H9 (cell line): Measurements from ENCODE around the gene CCDC92. TPM values are rescaled to one million over a fixed set of nuclear protein-coding genes. Genes with fewer than 3 reads are reported as not detected.

Experiments
- DNase-seq: peaks from one replicate; pipeline ENCODE4 v3.0.0-alpha.2; 2017
- H2AFZ ChIP-seq: one replicate; pipeline ENCODE4 v1.6.1; 2013; ENCODE audit warnings: mild to moderate bottlenecking, low read length, control low read depth, moderate library complexity
- H2AK5ac ChIP-seq: 2 replicates; pipeline ENCODE4 v1.6.1; 2013; ENCODE audit warnings: low read length, control low read depth, mixed read lengths; ENCODE audit not compliant: insufficient read length
- H2BK120ac ChIP-seq: one replicate; pipeline ENCODE4 v1.6.1; 2013; ENCODE audit warnings: low read depth, mild to moderate bottlenecking, low read length, control low read depth, inconsistent platforms; ENCODE audit not compliant: poor library complexity, severe bottlenecking
- H2BK12ac ChIP-seq: 2 replicates; pipeline ENCODE4 v1.6.1; 2013; ENCODE audit warnings: low read length, control low read depth, mixed read lengths, low read depth; ENCODE audit not compliant: insufficient read length
- H2BK15ac ChIP-seq: 2 replicates; pipeline ENCODE4 v1.6.1; 2013; ENCODE audit warnings: low read depth, low read length, control low read depth
- H2BK20ac ChIP-seq: one replicate; pipeline ENCODE4 v1.6.1; 2013; ENCODE audit warnings: low read depth, mild to moderate bottlenecking, low read length, control low read depth, inconsistent platforms; ENCODE audit not compliant: poor library complexity, severe bottlenecking
- H2BK5ac ChIP-seq: 2 replicates; pipeline ENCODE4 v1.6.1; 2013; ENCODE audit warnings: low read length, control low read depth, mixed read lengths; ENCODE audit not compliant: insufficient read length
- H3K14ac ChIP-seq: 2 replicates; pipeline ENCODE4 v1.6.1; 2013; ENCODE audit warnings: low read length, control low read depth; ENCODE audit not compliant: insufficient read depth
- H3K18ac ChIP-seq: 2 replicates; pipeline ENCODE4 v1.6.1; 2013; ENCODE audit warnings: low read depth, mild to moderate bottlenecking, mixed read lengths, low read length, control low read depth; ENCODE audit not compliant: insufficient read length
- H3K23ac ChIP-seq: 2 replicates; pipeline ENCODE4 v1.6.1; 2013; ENCODE audit warnings: low read length, control low read depth, mixed read lengths, low read depth; ENCODE audit not compliant: insufficient read length
- H3K23me2 ChIP-seq: 2 replicates; pipeline ENCODE4 v1.6.1; 2013; ENCODE audit warnings: low read depth, mild to moderate bottlenecking, mixed read lengths, low read length, control low read depth; ENCODE audit not compliant: insufficient read length, poor library complexity, severe bottlenecking
- H3K27ac ChIP-seq: 2 replicates; pipeline ENCODE4 v1.5.1; 2013; ENCODE audit warnings: low read length, control low read depth, mixed read lengths, low read depth; ENCODE audit not compliant: insufficient read length
- H3K27me3 ChIP-seq: 2 replicates; pipeline ENCODE4 v1.6.1; 2013; ENCODE audit warnings: low read length, control low read depth, inconsistent platforms; ENCODE audit not compliant: insufficient read depth
- H3K4ac ChIP-seq: 2 replicates; pipeline ENCODE4 v1.6.1; 2013; ENCODE audit warnings: low read depth, mild to moderate bottlenecking, control low read depth, inconsistent platforms, low read length, moderate library complexity
- H3K4me1 ChIP-seq: 2 replicates; pipeline ENCODE4 v1.6.1; 2013; ENCODE audit warnings: low read length, control low read depth, inconsistent platforms; ENCODE audit not compliant: insufficient read depth
- H3K4me2 ChIP-seq: 2 replicates; pipeline ENCODE4 v1.6.1; 2013; ENCODE audit warnings: low read length, control low read depth, mixed read lengths; ENCODE audit not compliant: insufficient read length, insufficient read depth
- H3K56ac ChIP-seq: 2 replicates; pipeline ENCODE4 v1.6.1; 2013; ENCODE audit warnings: low read depth, mild to moderate bottlenecking, mixed read lengths, low read length, control low read depth; ENCODE audit not compliant: insufficient read length
- H3K79me1 ChIP-seq: 2 replicates; pipeline ENCODE4 v1.6.1; 2013; ENCODE audit warnings: low read depth, mild to moderate bottlenecking, moderate library complexity, low read length, control low read depth, inconsistent platforms; ENCODE audit not compliant: insufficient read depth, poor library complexity, severe bottlenecking
- H3K79me2 ChIP-seq: 2 replicates; pipeline ENCODE4 v1.6.1; 2013; ENCODE audit warnings: low read length, control low read depth, inconsistent platforms; ENCODE audit not compliant: insufficient read depth
- H3K9ac ChIP-seq: 2 replicates; pipeline ENCODE4 v1.6.1; 2013; ENCODE audit warnings: low read length, control low read depth, mixed read lengths; ENCODE audit not compliant: insufficient read length; ENCODE audit errors: extremely low read depth
- H3K9me3 ChIP-seq: one replicate; pipeline ENCODE4 v1.6.1; 2013; ENCODE audit warnings: low read depth, low read length, inconsistent platforms; ENCODE audit not compliant: control insufficient read depth
- H3T11ph ChIP-seq: one replicate; pipeline ENCODE4 v1.6.1; 2013; ENCODE audit warnings: mild to moderate bottlenecking, low read length, control low read depth, inconsistent platforms
- H4K20me1 ChIP-seq: one replicate; pipeline ENCODE4 v1.6.1; 2013; ENCODE audit not compliant: control insufficient read depth, insufficient read length, insufficient read depth
- H4K5ac ChIP-seq: 2 replicates; pipeline ENCODE4 v1.6.1; 2013; ENCODE audit warnings: low read depth, mild to moderate bottlenecking, mixed read lengths, low read length, control low read depth; ENCODE audit not compliant: insufficient read length
- H4K8ac ChIP-seq: replicated peaks from 2 replicates; pipeline ENCODE4 v1.6.1; 2013; ENCODE audit warnings: low read length, control low read depth, mixed read lengths, low read depth; ENCODE audit not compliant: insufficient read length
- H4K91ac ChIP-seq: 2 replicates; pipeline ENCODE4 v1.6.1; 2013; ENCODE audit warnings: low read depth, mild to moderate bottlenecking, moderate library complexity, mixed read lengths, low read length, control low read depth; ENCODE audit not compliant: insufficient read length
- H3K27ac Mint-ChIP-seq, 3 experiments: 2 replicates in 2 of 3; 3 replicates in 1 of 3; pipeline ENCODE4 v1.8.0; 2020 to 2021; ENCODE audit warnings: mixed read lengths in 3 of 3, mild to moderate bottlenecking in 1 of 3, moderate library complexity in 1 of 3
- H3K27me3 Mint-ChIP-seq: 2 replicates; pipeline ENCODE4 v1.8.0; 2021; ENCODE audit warnings: low read depth, mild to moderate bottlenecking, moderate library complexity, mixed read lengths
- H3K36me3 Mint-ChIP-seq, 3 experiments: 2 replicates in 2 of 3; 3 replicates in 1 of 3; pipeline ENCODE4 v1.8.0; 2020 to 2021; ENCODE audit warnings: low read depth in 3 of 3, mixed read lengths in 3 of 3; ENCODE audit not compliant: insufficient read depth in 1 of 3
- H3K4me1 Mint-ChIP-seq, 2 experiments: 2 replicates each; pipeline ENCODE4 v1.8.0; 2020; ENCODE audit warnings: mixed read lengths in 2 of 2
- H3K4me3 Mint-ChIP-seq, 2 experiments: 2 replicates in 1 of 2; 3 replicates in 1 of 2; pipeline ENCODE4 v1.8.0; 2020 to 2021; ENCODE audit warnings: mild to moderate bottlenecking in 2 of 2, mixed read lengths in 2 of 2, moderate library complexity in 1 of 2
- H3K9me3 Mint-ChIP-seq, 2 experiments: 2 replicates in 1 of 2; 3 replicates in 1 of 2; pipeline ENCODE4 v1.8.0; 2020; ENCODE audit warnings: mild to moderate bottlenecking in 2 of 2, mixed read lengths in 2 of 2, moderate library complexity in 1 of 2
- CTCF ChIP-seq: fragments of 200-600 bp; sonication (generic); conservative IDR thresholded peaks from 3 replicates; pipeline ENCODE4 v1.8.0; 2021; ENCODE audit warnings: antibody characterized with exemption, mild to moderate bottlenecking
- WGBS: extraction: QIAGEN DNeasy Blood & Tissue Kit; methylation state at CpG from one replicate; pipeline ENCODE4 v1.1.7; 2013; ENCODE audit warnings: missing lambda C conversion rate, low lambda C conversion rate, mixed read lengths; ENCODE audit not compliant: insufficient read length; ENCODE audit errors: extremely low coverage; 5-methylcytosine and 5-hydroxymethylcytosine counted together
- total RNA-seq: library from RNA; stranded (reverse); gene quantifications from 2 replicates; pipeline ENCODE4 v1.2.1, GENCODE V29; 2021

Gene CCDC92
- total RNA-seq, 1 experiment from 2014 or later, result 1.3 TPM

DNA sequence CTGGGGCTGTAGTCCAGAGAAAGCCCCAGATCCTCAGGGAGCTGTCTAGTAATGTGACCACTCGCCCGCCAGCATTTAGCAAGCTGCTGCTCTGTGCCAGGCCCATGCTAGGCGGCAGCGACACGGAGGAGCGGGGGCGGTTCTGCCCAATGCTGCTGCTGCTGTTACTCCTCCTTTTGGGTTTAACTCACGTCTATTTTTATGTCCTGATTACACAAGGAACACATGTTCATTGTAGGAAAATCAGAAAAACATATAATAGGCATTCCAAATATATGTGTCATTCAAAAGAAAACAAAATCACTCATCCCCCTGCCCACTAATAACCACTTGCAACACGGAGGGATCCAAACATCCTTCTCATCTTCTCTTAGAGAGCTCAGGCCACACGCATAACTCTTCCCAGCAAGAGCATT lies 30.4 kb downstream of the CCDC92 start:
- no peak overlapping the region for H2AFZ ChIP-seq
- WGBS, result no CpG with 5 or more reads among the region's 10 CpGs
- Mint-ChIP-seq H3K4me1 (peaks cover 0 to 4% of the 10 kb centered on the region in 2 experiments; a peak in 2 of 4 replicates), H3K4me3 (no peak overlapping the region), H3K27ac (no peak overlapping the region), H3K36me3 (peaks cover 0 to 4% (median 0%) of the 10 kb centered on the region in 3 experiments; a peak in 1 of 7 replicates), H3K9me3 (peaks cover 4 to 5% of the 10 kb centered on the region in 2 experiments; a peak in 4 of 5 replicates), H3K27me3 (peaks cover 84% of the 10 kb centered on the region)
- H3K23me2 ChIP-seq, result no peaks in the 10 kb centered on the region
- TF ChIP-seq CTCF, result no peak
- H3K79me1 ChIP-seq, result no peaks in the 10 kb centered on the region
- H3K27me3 ChIP-seq, result no peaks in the 10 kb centered on the region; the same call in 1 of the 2 replicates
- no peak overlapping the region for H2AK5ac ChIP-seq
- no peak overlapping the region for H3K18ac ChIP-seq
- H3K79me2 ChIP-seq, result no peaks in the 10 kb centered on the region
- no peaks in the 10 kb centered on the region for H3K9me3 ChIP-seq
- H2BK12ac ChIP-seq, result no peak overlapping the region
- H3K27ac ChIP-seq, result no peak overlapping the region
- H3K4me1 ChIP-seq, result no peaks in the 10 kb centered on the region
- no peak overlapping the region for H3K9ac ChIP-seq
- H3K23ac ChIP-seq, result no peak overlapping the region
- H4K91ac ChIP-seq, result no peak overlapping the region
- no peak overlapping the region for H2BK120ac ChIP-seq
- H3T11ph ChIP-seq, result no peak overlapping the region
- H3K14ac ChIP-seq, result no peak overlapping the region
- H4K8ac ChIP-seq, result no peak overlapping the region
- no peak overlapping the region for H2BK5ac ChIP-seq
- no peak for DNase-seq
- H4K20me1 ChIP-seq, result no peaks in the 10 kb centered on the region
- no peak overlapping the region for H2BK20ac ChIP-seq
- no peak overlapping the region for H3K4ac ChIP-seq
- H4K5ac ChIP-seq, result no peak overlapping the region
- no peak overlapping the region for H3K4me2 ChIP-seq
- H2BK15ac ChIP-seq, result no peak overlapping the region
- no peak overlapping the region for H3K56ac ChIP-seq
